OCI-LY1 (cell line): ENCODE measurements around the gene NEUROD1.

Source experiments
- EZH2 ChIP-seq: fragments of 200-600 bp; sonication (generic), shearing (Covaris generic); IDR thresholded peaks from 2 replicates; pipeline ENCODE4 v1.8.0; 2017; ENCODE audit warnings: borderline replicate concordance, mixed run types, mild to moderate bottlenecking, antibody characterized with exemption, low read length, moderate library complexity, mixed read lengths
- TF ChIP-seq, protein P1 (sequence below): fragments of 200-600 bp; sonication (generic), shearing (Covaris generic); IDR thresholded peaks from 2 replicates; pipeline ENCODE4 v1.5.1; 2017; ENCODE audit warnings: mild to moderate bottlenecking, antibody characterized with exemption, low read length, moderate library complexity, mixed read lengths

DNA sequence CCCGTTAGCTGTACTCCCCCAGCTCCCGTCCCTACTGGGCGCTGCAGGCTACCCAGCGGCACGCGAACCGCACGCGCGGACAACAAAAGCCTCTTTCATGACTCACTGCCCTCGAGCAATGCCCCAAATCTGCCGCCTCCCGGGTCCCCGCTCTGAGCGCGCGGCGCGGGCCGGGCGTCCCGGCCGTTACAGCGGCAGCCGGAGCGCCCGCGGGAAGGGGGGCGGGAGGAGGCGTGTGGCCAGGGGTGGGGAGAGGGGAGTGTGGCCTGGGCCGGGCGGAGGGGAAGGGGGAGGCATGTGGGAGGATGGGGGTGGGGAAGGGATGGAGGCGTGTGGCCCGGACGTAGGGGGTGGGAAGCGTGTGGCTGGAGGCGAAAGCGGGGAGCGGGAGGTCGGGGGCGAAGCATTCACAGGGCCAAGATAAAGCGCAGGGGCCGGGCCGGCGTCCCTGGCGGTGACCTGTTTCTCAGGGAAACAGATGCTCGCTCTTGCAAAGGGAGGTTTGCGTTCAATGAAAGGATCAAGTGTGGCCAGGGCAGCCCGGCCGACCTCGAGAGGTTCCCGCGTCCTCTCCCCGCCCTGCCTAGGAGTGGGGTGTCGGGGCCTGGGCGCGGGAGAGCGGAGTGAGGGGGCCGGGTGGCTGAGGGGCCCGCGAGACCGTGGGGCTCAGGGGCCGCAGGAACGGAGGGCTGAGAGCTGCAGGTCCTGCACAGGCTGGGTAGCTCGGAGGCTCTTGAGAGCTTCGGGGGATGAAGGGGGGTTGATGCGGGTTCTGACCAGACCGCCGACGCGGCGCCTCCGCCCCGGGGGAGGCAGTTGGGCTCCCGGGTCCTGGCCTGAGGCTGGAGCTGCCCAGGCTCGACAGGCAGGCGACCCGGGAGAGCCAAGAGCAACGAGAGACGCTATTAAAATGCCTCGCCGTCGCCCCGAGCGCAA lies 3.5 kb upstream of the NEUROD1 start:
- TF ChIP-seq, protein P1, sequence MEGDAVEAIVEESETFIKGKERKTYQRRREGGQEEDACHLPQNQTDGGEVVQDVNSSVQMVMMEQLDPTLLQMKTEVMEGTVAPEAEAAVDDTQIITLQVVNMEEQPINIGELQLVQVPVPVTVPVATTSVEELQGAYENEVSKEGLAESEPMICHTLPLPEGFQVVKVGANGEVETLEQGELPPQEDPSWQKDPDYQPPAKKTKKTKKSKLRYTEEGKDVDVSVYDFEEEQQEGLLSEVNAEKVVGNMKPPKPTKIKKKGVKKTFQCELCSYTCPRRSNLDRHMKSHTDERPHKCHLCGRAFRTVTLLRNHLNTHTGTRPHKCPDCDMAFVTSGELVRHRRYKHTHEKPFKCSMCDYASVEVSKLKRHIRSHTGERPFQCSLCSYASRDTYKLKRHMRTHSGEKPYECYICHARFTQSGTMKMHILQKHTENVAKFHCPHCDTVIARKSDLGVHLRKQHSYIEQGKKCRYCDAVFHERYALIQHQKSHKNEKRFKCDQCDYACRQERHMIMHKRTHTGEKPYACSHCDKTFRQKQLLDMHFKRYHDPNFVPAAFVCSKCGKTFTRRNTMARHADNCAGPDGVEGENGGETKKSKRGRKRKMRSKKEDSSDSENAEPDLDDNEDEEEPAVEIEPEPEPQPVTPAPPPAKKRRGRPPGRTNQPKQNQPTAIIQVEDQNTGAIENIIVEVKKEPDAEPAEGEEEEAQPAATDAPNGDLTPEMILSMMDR: no peak
- TF ChIP-seq EZH2: no peak
